HG02840 (cell line): ENCODE data around the gene OR8B12.

Experiments used
- ATAC-seq: cut with Tn5 transposase; IDR thresholded peaks from one replicate; pipeline ENCODE4 v1.9.1; 2021; ENCODE audit warnings: mild to moderate bottlenecking, moderate library complexity, moderate number of reproducible peaks; ENCODE audit not compliant: unreplicated experiment, low FRiP score

The OR8B12 gene

GRCh38 chr11:124543554-124543953, at the start of gene OR8B12:
Gene OR8B12, minus strand, starts transcription at chr11:124543654. Its CDS starts 0 bp downstream, at chr11:124543654.
- no peak for ATAC-seq

- no peak for ATAC-seq
These were observed 49.2 kb upstream of the OR8B12 start for GRCh38 chr11:124592627-124593026.

GRCh38 chr11:124591430-124591829, 48.0 kb upstream of the OR8B12 start:
- no peak for ATAC-seq

GRCh38 chr11:124586238-124586860, 42.9 kb upstream of the OR8B12 start:
- ATAC-seq = no peak

- ATAC-seq = no peak
These were observed 41.4 kb upstream of the OR8B12 start for GRCh38 chr11:124584681-124585372.

- no peak for ATAC-seq
These were observed 40.3 kb upstream of the OR8B12 start for GRCh38 chr11:124583781-124584180.

GRCh38 chr11:124582565-124582964, 39.1 kb upstream of the OR8B12 start:
- no peak for ATAC-seq

- no peak for ATAC-seq
These were observed 38.4 kb upstream of the OR8B12 start for GRCh38 chr11:124581817-124582216.

GRCh38 chr11:124578761-124579160, 35.3 kb upstream of the OR8B12 start:
- ATAC-seq = no peak

- no peak for ATAC-seq
These were observed 34.4 kb upstream of the OR8B12 start for GRCh38 chr11:124577716-124578427.

GRCh38 chr11:124570160-124570559, 26.7 kb upstream of the OR8B12 start:
- ATAC-seq = no peak

- ATAC-seq = no peak
These were observed 26.2 kb upstream of the OR8B12 start, which contains the start of gene OR8A1 for GRCh38 chr11:124569697-124570096. Gene OR8A1, plus strand, starts transcription at chr11:124569997. Its CDS starts 123 bp downstream, at chr11:124570120.

GRCh38 chr11:124556828-124557227, 13.4 kb upstream of the OR8B12 start:
- ATAC-seq = no peak

- no peak for ATAC-seq
These were observed 8.5 kb upstream of the OR8B12 start for GRCh38 chr11:124551987-124552386.

- ATAC-seq = no peak
These were observed 7.7 kb upstream of the OR8B12 start for GRCh38 chr11:124551189-124551588.

- no peak for ATAC-seq
These were observed 309 bp downstream of the OR8B12 start for GRCh38 chr11:124543145-124543544.

- no peak for ATAC-seq
These were observed 2.2 kb downstream of the OR8B12 start for GRCh38 chr11:124541204-124541603.

- no peak for ATAC-seq
These were observed 5.4 kb downstream of the OR8B12 start for GRCh38 chr11:124538019-124538418.

- no peak for ATAC-seq
These were observed 6.9 kb downstream of the OR8B12 start for GRCh38 chr11:124536520-124536919.

GRCh38 chr11:124535552-124536232, 7.8 kb downstream of the OR8B12 start:
- ATAC-seq = no peak

- ATAC-seq = no peak
These were observed 9.4 kb downstream of the OR8B12 start for GRCh38 chr11:124534051-124534450.
